GM19438 (cell line): ENCODE measurements around the gene WWC2.
"Not testable (repeated sequence)": the region's sequence is repeated elsewhere in the genome, so short reads cannot be mapped to it uniquely, and the experiment has no call there.

Experiments
- ATAC-seq: cut with Tn5 transposase; IDR thresholded peaks from one replicate; pipeline ENCODE4 v1.9.1; 2021; ENCODE audit warnings: low read depth; ENCODE audit not compliant: unreplicated experiment

Gene WWC2

GRCh38 chr4:183139972-183140570, 41.0 kb downstream of the WWC2 start:
- no peak for ATAC-seq

GRCh38 chr4:183140911-183141320, 41.9 kb downstream of the WWC2 start:
- ATAC-seq = no peak

GRCh38 chr4:183141997-183142396, 42.9 kb downstream of the WWC2 start:
- ATAC-seq = no peak

GRCh38 chr4:183142571-183143550, 43.8 kb downstream of the WWC2 start:
- ATAC-seq = no peak

GRCh38 chr4:183144787-183145186, 45.7 kb downstream of the WWC2 start:
- no peak for ATAC-seq

- ATAC-seq = no peak
Observed at GRCh38 chr4:183145773-183146172, 46.7 kb downstream of the WWC2 start.

- ATAC-seq = no peak
Observed at GRCh38 chr4:183146478-183146877, 47.4 kb downstream of the WWC2 start.

GRCh38 chr4:183147196-183147595, 48.1 kb downstream of the WWC2 start:
- no peak for ATAC-seq

GRCh38 chr4:183147983-183148382, 48.9 kb downstream of the WWC2 start:
- no peak for ATAC-seq

- no peak for ATAC-seq
Observed at GRCh38 chr4:183149616-183150539, 50.8 kb downstream of the WWC2 start.

- not testable (repeated sequence) for ATAC-seq
Observed at GRCh38 chr4:183150664-183151063, 51.6 kb downstream of the WWC2 start.

GRCh38 chr4:183152232-183152631, 53.2 kb downstream of the WWC2 start:
- not testable (repeated sequence) for ATAC-seq

- ATAC-seq = no peak
Observed at GRCh38 chr4:183153190-183153916, 54.3 kb downstream of the WWC2 start.

GRCh38 chr4:183154701-183155391, 55.8 kb downstream of the WWC2 start:
- ATAC-seq = no peak

- ATAC-seq = no peak
Observed at GRCh38 chr4:183155450-183156184, 56.6 kb downstream of the WWC2 start.

GRCh38 chr4:183157215-183157614, 58.2 kb downstream of the WWC2 start:
- no peak for ATAC-seq

GRCh38 chr4:183158062-183158461, 59.0 kb downstream of the WWC2 start:
- no peak for ATAC-seq

GRCh38 chr4:183161630-183162029, 62.6 kb downstream of the WWC2 start:
- no peak for ATAC-seq

- no peak for ATAC-seq
Observed at GRCh38 chr4:183163135-183163534, 64.1 kb downstream of the WWC2 start.
